ENCODE data around the gene TRAPPC2B.
"Not testable (repeated sequence)": the region's sequence is repeated elsewhere in the genome, so short reads cannot be mapped to it uniquely, and the experiment has no call there.

The TRAPPC2B gene

GRCh38 chr19:57374179-57374578, 10.8 kb downstream of the TRAPPC2B start:
- Histone ChIP-seq H3K27me3 (no peaks in the 10 kb centered on the region), H3K27ac (no peak overlapping the region), H3K4me3 (ENCODE audit: low read depth in 1 of 2, low read length in 1 of 2) (no peak overlapping the region), H3K4me1 (ENCODE audit: control insufficient read depth in 1 of 2, insufficient read depth in 1 of 2, low read depth in 1 of 2, low read length in 1 of 2) (no peaks in the 10 kb centered on the region), H3K36me3 (no peaks in the 10 kb centered on the region), H3K9me3 (peaks cover 42% of the 10 kb centered on the region)
- TF ChIP-seq CTCF (IDR thresholded peaks at IDR 0.05) = no peak

GRCh38 chr19:57374647-57375046, 11.3 kb downstream of the TRAPPC2B start:
- not testable (repeated sequence) for H3K4me1 ChIP-seq (ENCODE audit: control insufficient read depth in 1 of 2, insufficient read depth in 1 of 2, low read depth in 1 of 2, low read length in 1 of 2); H3K4me3 ChIP-seq (ENCODE audit: low read depth in 1 of 2, low read length in 1 of 2); H3K27ac ChIP-seq; H3K27me3 ChIP-seq; H3K36me3 ChIP-seq
- H3K9me3 ChIP-seq = peaks cover 42% of the 10 kb centered on the region

DNA sequence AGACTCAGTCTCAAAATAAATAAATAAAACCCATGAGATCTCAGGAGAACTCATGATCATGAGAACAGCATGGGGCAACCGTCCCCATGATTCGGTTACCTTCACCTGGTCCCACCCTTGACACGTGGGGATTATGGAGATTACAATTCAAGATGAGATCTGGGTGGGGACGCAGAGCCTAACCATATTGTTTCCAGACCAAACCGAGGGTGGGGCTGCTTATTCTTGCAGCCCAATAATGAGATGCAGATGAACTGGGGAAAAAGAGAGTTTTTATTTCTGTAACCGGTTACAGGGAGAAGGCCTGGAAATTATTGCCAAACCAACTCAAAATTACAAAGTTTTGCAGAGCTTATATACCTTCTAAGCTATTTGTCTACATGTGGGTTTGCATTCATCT, 12.8 kb downstream of the TRAPPC2B start:
- no peak overlapping the region for H3K27ac ChIP-seq
- H3K9me3 ChIP-seq = peaks cover 50% of the 10 kb centered on the region

GRCh38 chr19:57377498-57378146, 14.3 kb downstream of the TRAPPC2B start:
- Histone ChIP-seq H3K4me1 (ENCODE audit: control insufficient read depth in 1 of 2, insufficient read depth in 1 of 2, low read depth in 1 of 2, low read length in 1 of 2) (no peaks in the 10 kb centered on the region), H3K27ac (no peak overlapping the region), H3K9me3 (peaks cover 50% of the 10 kb centered on the region), H3K27me3 (no peaks in the 10 kb centered on the region), H3K4me3 (ENCODE audit: low read depth in 1 of 2, low read length in 1 of 2) (no peak overlapping the region), H3K36me3 (no peaks in the 10 kb centered on the region)
- no peak for TF ChIP-seq CTCF (IDR thresholded peaks at IDR 0.05)

More for the DNA sequence above, 12.8 kb downstream of the TRAPPC2B start:
- Histone ChIP-seq H3K4me3 (ENCODE audit: low read depth in 1 of 2, low read length in 1 of 2) (no peak overlapping the region), H3K27me3 (no peaks in the 10 kb centered on the region), H3K4me1 (ENCODE audit: control insufficient read depth in 1 of 2, insufficient read depth in 1 of 2, low read depth in 1 of 2, low read length in 1 of 2) (no peaks in the 10 kb centered on the region), H3K36me3 (no peaks in the 10 kb centered on the region)
- TF ChIP-seq CTCF (IDR thresholded peaks at IDR 0.05) = no peak

DNA sequence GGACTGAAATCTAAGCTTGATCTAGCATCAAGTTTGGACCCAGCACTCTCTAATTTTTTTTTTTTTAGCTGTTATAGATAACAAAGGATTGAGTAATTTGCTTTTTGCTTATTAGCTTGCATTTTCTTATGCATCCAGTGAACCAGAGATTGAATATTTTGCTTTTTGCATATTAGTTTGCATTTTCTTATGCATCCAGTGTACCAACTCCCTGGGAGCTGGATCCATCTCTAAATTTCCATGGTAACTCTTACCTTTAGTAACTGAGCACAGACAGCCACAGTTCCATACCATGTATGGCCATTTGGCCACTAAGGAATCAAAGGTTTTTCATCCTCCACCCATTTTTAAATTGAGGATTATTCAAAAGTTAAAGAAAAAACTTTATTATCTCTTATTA, 17.6 kb downstream of the TRAPPC2B start:
- no peaks in the 10 kb centered on the region for H3K27me3 ChIP-seq
- no peak overlapping the region for H3K4me3 ChIP-seq (ENCODE audit: low read depth in 1 of 2, low read length in 1 of 2)
- no peaks in the 10 kb centered on the region for H3K4me1 ChIP-seq (ENCODE audit: control insufficient read depth in 1 of 2, insufficient read depth in 1 of 2, low read depth in 1 of 2, low read length in 1 of 2)
- H3K9me3 ChIP-seq = peaks cover 32% of the 10 kb centered on the region
- H3K36me3 ChIP-seq = no peaks in the 10 kb centered on the region
- H3K27ac ChIP-seq = no peak overlapping the region
- TF ChIP-seq CTCF (IDR thresholded peaks at IDR 0.05) = no peak

GRCh38 chr19:57382806-57383488, 19.6 kb downstream of the TRAPPC2B start:
- peaks cover 19% of the 10 kb centered on the region for H3K9me3 ChIP-seq
- H3K27ac ChIP-seq = no peak overlapping the region
- TF ChIP-seq CTCF (IDR thresholded peaks at IDR 0.05) = no peak
- H3K4me1 ChIP-seq (ENCODE audit: control insufficient read depth in 1 of 2, insufficient read depth in 1 of 2, low read depth in 1 of 2, low read length in 1 of 2) = no peaks in the 10 kb centered on the region
- no peaks in the 10 kb centered on the region for H3K27me3 ChIP-seq
- H3K4me3 ChIP-seq (ENCODE audit: low read depth in 1 of 2, low read length in 1 of 2) = no peak overlapping the region
- H3K36me3 ChIP-seq = no peaks in the 10 kb centered on the region

All from neutrophil (primary cell).